GM18907 (cell line): ENCODE results near the gene ZNF415.

Experiments used
- ATAC-seq: cut with Tn5 transposase; IDR thresholded peaks from one replicate; pipeline ENCODE4 v1.9.1; 2021; ENCODE audit warnings: mild to moderate bottlenecking, moderate library complexity; ENCODE audit not compliant: unreplicated experiment

Gene ZNF415

DNA sequence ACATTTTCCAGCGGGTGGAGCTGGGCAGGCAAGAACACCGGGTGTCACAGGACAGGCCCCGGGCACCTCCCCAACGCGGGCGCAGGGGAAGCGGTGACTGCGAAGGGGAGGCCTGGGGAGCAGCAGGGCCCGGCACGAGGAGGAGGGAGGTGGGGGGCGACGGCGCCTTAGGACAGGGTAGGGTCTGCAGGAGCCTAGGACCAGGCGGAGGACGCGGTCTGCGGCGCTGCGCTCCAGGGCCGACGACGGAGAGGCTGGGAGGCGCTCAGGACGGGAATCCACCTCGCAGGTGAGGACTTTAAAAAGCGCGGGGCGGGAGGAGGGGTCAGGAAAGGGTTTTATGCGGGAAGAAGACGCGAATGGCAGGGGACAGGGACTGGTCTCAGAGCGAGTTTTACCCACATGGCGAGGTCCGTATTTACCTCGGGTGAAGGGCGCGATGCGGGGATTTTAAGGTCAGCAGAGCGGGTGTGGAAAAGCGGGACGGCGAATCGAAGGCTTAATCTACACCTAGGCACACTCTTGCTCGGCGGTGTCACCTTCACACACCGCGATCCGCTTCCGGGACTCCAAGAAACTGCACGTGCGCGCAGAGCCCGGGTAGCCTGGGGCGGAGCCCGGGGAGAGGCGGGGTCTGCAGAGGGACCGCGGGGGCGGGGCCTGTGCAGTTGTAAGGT, 74.7 kb downstream of the ZNF415 start:
- ATAC-seq = no peak
